HG02943 (cell line): ENCODE measurements around the gene RBM23.
A peak's percentile ranks its signal among the peaks of the same experiment; 100 is the strongest.

Experiments used
- ATAC-seq: cut with Tn5 transposase; IDR thresholded peaks from one replicate; pipeline ENCODE4 v1.9.1; 2021; ENCODE audit warnings: mild to moderate bottlenecking, low read depth, moderate library complexity; ENCODE audit not compliant: unreplicated experiment

Gene RBM23

DNA sequence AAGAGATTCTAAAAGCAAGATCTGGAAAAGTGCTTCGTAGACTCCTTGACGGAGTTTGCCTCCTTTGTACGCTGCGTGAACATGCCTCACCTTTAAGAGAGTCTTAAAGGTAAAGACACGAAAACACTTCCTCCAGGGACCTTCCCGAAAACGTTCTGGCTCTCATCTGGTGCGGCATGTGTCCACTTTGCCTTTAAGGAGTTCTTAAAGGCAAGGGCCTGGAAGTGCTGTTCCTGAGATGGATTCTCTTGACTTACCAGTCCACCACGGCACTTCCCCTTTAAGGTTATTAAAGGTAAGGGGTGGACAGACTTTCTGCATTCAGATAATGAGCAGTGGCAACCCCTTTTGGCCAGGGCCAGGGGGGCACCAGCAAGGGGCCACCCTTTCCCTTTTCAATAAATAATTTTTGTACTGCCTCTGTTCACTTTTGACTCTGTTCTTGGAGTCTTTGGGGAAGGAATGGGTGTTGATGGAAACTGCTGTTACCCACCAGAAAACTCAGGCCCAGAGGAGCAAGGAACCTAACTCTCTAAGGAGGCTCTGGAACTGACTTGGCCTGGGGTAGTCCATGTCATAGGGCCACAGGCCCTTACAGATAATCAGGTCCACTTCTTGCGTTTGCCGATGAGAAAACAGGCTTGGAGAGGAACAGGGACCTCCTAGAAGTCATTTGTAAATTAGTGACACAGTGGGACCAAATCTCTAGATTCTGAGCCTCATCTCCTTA lies 31.5 kb downstream of the RBM23 start:
- peak; percentile 39 for ATAC-seq

DNA sequence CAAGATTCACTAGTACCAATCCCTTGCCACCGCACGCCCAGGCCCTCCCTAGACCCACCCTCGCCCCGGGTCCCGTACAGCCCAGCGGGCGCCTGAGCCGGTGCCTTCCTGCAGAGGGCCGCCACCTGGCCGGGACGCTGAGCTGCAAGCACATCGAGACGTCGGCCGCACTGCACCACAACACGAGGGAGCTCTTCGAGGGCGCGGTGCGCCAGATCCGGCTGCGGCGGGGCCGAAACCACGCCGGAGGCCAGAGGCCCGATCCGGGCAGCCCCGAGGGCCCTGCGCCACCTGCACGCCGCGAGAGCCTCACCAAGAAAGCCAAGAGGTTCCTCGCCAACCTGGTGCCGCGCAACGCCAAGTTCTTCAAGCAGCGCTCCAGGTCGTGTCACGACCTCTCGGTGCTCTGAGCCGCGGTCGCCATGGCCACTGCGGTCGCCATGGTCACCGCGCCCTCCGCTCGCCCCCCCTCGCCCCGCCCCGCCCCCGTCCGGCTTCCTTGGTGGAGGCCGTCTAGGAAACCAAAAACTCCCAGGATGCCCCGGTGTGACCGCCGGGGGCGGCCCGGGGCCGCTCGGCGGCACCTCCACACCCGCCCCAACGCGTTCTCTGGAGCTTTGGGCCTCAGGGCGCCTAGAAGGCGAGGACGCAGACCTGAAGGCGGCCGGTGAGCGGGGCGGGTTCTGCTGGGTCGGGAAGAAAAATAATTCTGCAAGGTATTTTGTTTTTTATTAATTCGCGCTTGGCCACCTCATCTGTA lies 32.3 kb downstream of the RBM23 start:
- ATAC-seq = peak; percentile 52

DNA sequence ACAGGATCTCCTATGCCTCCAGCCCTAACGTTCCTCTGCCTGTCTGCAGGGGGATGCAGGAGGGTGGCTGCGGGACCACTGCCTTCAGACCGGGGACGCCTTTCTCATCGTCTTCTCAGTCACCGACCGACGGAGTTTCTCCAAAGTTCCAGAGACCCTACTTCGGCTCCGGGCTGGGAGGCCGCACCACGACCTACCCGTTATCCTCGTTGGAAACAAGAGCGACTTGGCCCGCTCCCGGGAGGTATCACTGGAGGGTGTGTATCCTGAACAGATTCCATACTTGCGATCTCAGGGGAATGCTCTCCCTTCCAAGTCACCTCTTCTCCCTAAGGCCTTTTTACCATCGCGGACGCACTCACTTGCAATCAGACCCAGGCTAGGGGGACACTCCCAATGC lies 33.0 kb downstream of the RBM23 start:
- no peak for ATAC-seq

DNA sequence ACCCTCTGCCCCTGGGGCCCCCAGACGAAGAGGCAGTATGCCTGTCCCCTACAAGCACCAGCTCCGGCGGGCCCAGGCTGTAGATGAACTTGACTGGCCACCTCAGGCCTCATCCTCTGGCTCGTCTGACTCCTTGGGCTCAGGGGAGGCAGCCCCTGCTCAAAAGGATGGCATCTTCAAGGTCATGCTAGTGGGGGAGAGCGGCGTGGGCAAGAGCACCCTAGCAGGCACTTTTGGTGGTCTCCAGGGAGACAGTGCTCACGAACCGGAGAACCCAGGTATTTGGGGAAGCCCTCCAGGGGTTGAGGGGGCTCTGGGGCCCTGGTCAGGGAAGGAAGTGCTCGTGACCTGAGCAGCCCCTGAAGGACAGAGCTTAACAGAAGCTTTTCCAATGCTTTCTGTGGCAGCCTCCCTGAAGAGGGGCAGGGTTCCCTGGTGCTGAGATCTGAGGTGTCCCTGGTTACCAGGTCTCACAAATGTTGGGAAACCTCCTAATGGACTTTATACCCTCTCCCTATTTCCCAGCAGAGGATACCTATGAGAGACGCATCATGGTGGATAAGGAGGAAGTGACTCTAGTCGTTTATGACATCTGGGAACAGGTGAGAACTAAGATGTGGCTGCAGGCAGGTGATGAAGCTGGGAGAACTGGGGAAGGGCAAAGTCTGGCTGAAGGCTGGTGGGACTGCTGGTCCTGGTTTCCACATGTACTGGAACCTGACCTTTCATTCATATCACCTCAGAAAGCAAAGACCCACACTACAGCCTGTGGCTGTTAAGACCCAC lies 34.0 kb downstream of the RBM23 start:
- ATAC-seq = no peak

DNA sequence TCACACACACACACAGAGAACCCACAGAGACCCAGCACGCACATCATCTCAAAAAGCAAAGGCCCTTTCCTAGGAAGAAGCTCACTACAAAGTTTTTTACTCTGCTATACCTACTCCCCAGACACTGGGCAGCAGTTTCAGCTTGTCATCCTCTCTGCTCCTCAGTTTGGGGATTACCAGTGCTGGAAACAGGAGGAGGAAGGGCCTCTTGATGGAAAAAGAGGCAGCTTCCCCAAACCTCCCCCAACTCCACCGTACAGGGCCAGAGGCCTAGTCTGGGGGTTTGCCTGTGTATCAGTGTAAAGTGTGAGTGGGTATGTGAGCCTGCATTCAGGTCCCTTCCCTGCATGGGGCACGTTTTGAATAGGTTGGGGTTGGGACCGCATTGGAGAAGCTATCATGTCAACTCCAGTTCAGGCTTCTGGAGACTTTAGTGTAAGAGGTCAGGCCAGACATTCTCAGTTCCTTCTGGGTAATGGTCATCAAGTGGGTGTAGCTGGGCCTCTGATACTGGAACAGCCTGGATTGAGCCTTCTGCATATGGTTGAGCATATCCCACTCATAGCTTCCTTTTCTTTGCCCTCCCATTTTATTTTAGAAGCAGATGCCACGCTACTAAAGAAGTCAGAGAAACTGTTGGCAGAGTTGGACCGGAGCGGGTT lies 34.7 kb downstream of the RBM23 start:
- no peak for ATAC-seq

DNA sequence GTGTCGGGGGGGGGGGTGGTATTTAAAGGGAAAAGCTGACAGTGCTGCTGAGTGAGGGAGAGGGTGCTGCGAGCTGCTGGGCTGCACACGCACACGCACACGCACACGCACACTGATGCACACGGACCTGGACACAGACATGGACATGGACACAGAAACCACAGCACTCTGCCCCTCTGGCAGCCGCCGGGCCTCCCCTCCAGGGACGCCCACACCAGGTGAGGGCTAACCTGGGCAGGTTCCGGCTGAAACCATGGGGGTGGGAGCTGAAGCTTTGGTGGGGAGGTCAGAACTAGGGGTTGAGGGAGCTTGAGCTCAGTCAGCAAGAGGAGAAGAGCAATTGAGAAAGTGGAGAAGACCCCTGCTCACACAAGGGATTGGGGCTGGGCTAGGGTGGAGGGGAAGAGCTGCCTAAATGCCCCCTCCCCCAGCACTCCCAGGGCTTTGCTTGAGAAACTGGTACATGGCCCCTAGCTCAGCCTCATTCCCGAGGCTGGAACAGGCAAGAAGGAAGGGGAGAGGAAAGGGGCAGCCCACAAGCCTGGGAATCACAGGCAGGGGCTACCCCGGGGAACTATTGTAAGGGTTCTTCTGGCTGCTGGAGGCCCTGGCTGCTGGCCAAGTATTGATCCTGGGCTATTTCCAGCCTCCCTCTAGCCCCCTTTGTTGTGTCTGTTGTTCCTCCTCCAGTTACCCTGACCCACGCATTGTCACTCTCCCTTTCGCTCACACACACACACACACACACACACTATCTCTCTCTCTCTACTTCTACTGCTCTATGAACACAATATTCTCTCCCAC lies 35.6 kb downstream of the RBM23 start, which contains the start of gene REM2:
REM2 (plus strand) TSS at position 50 of the 804 bp plus-strand sequence; CDS start at position 116, 66 bp downstream.
- ATAC-seq = no peak

DNA sequence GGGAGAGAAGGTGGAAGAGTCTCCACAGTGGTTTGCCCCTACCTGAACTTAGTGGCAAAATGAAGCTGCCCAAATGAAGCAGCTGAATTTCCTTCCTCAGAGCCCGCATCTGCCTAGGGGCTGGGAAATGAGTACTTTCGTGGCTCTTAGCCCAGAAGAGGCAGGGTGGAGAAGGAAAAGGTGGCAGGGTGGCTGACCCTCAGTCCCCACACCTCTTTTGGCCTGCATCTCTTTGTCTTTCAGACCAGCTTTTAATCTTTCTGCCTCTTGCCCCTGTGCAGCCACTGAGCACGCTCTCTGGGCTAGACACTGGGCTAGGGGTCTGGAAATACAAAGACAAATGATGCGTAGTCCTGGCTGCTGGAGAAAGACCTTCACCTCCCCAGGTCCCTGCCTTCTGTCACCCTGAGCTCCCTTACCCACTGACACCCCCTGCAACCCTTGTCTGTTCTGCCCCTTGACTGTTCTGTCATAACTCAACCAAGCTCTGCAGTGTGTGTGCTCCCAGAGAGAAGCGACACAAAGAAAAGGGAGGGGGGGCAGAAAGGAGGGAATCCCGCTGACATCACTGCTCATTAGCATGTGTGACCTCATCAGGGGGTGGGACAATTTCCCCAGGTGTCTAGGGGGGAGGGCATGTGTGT lies 36.3 kb downstream of the RBM23 start:
- ATAC-seq = no peak

DNA sequence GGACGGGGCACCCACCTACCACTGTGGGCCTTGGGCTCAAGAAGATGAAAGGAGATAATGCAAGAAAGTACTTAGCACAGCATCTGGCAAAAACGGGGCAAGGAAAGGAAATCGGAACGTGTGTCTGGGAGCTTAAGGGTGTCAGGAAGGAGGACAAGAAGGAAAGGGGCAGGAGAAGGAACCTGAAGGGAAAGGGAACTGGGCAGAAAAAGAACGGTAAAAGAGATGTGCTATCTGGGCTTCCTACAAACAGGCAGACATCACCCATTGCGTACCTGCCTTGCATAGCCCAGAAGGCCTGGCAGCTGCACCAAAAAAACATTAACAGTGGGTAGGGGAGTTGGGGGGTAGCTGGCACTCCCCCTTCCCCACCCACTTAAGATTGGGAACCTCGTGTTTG lies 36.9 kb downstream of the RBM23 start:
- no peak for ATAC-seq

DNA sequence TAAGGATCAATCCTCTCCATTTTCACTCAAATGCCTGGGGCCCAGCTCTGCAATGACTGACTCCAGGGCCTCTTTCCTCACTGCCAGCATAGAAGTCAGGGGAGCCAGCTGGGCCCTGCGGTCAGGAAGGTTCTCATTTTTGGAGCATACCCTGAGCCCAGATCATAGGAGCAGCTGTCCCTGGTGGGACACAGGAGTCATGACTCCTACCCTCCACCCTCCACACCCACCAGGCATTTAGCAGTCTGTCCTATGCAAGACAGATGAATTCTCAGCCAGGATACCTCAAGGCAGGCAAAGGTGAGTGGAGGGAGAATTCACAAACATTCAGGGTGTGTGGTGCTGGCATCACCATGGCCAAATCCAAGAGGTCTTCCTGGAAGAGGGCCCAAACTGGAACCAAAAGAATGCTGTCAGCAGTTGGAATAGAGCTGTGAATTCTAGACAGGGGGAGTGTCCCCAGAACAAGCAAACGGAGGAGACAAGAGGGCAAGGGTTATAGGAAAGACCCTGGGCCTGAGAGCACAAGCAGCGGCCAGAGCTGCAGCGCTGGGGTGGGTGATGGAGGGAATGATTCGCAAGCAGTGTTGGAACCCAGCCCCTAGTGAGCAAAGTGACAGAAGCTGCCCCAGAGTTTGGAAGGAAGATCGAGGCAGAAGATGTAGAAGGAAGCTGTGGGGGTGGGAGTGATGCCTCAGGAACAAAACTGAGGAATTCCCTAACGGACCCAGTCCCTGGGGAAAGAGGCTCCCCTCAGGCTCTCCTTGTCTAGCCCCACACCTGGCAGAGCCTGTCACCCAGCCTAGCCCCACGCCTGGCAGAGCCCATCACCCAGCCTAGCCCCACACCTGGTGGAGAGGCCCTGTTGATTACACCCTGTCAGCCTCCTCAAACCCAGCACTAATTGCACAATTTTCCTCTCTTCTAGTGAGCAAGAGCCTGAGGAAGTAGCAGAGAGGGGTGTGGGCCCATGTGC lies 40.4 kb downstream of the RBM23 start:
- ATAC-seq = no peak

DNA sequence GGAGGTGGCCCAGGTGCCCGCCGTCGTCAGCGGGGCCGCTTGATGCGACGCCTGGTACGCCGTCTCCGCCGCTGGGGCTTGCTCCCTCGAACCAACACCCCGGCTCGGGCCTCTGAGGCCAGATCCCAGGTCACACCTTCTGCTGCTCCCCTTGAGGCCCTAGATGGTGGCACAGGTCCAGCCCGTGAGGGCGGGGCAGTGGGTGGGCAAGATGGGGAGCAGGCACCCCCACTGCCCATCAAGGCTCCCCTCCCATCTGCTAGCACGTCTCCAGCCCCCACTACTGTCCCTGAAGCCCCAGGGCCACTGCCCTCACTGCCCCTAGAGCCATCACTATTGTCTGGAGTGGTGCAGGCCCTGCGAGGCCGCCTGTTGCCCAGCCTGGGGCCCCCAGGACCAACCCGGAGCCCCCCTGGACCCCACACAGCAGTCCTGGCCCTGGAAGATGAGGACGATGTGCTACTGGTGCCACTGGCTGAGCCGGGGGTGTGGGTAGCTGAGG lies 41.9 kb downstream of the RBM23 start:
- no peak for ATAC-seq

DNA sequence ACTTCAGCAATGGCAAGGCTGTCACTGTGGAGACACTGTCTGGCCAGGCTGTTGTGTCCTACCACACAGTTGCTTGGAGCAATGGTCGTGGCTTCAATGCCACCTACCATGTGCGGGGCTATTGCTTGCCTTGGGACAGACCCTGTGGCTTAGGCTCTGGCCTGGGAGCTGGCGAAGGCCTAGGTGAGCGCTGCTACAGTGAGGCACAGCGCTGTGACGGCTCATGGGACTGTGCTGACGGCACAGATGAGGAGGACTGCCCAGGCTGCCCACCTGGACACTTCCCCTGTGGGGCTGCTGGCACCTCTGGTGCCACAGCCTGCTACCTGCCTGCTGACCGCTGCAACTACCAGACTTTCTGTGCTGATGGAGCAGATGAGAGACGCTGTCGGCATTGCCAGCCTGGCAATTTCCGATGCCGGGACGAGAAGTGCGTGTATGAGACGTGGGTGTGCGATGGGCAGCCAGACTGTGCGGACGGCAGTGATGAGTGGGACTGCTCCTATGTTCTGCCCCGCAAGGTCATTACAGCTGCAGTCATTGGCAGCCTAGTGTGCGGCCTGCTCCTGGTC lies 43.1 kb downstream of the RBM23 start:
- no peak for ATAC-seq

DNA sequence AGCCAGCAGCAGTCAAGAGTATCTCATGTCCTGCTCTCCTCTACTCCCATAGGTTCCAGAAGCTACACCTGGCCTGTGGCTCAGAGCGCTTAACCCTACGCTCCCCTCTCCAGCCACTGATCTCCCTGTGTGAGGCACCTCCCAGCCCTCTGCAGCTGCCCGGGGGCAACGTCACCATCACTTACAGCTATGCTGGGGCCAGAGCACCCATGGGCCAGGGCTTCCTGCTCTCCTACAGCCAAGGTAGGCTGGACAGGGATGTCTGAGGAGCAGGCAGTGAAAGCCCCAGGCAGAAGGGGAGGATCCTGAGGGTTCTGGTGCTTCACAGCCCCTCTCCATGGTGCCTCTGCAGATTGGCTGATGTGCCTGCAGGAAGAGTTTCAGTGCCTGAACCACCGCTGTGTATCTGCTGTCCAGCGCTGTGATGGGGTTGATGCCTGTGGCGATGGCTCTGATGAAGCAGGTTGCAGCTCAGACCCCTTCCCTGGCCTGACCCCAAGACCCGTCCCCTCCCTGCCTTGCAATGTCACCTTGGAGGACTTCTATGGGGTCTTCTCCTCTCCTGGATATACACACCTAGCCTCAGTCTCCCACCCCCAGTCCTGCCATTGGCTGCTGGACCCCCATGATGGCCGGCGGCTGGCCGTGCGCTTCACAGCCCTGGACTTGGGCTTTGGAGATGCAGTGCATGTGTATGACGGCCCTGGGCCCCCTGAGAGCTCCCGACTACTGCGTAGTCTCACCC lies 43.8 kb downstream of the RBM23 start:
- no peak for ATAC-seq

DNA sequence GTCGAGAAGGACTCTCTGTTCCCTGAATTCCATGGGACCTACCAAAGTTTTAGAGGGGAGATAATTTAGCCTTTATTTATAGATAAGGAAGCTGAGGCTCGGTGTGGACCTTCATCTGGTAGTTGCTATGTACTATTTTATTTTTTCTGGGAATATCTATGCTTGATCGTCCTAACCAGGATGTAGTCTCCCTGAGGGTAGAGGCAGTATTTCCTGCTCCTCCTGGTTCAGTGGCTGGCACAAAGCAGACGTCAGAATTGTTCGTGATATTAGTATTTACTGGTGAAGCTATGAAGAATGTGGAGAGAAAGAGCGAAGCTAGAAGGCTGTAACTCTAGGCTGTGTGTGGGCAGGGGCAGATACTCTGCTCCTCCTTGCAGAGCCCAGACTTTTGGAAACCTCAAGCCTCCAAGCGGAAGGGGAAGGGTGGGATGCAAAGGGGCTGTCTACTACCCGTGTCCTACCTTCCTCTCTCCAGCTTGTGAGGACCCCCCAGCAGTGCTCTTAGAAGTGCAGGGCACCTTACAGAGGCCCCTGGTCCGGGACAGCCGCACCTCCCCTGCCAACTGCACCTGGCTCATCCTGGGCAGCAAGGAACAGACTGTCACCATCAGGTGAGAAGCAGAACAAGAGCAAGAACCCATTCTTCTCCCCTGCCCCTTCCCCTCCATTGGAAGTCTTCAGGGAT lies 46.0 kb downstream of the RBM23 start:
- no peak for ATAC-seq

DNA sequence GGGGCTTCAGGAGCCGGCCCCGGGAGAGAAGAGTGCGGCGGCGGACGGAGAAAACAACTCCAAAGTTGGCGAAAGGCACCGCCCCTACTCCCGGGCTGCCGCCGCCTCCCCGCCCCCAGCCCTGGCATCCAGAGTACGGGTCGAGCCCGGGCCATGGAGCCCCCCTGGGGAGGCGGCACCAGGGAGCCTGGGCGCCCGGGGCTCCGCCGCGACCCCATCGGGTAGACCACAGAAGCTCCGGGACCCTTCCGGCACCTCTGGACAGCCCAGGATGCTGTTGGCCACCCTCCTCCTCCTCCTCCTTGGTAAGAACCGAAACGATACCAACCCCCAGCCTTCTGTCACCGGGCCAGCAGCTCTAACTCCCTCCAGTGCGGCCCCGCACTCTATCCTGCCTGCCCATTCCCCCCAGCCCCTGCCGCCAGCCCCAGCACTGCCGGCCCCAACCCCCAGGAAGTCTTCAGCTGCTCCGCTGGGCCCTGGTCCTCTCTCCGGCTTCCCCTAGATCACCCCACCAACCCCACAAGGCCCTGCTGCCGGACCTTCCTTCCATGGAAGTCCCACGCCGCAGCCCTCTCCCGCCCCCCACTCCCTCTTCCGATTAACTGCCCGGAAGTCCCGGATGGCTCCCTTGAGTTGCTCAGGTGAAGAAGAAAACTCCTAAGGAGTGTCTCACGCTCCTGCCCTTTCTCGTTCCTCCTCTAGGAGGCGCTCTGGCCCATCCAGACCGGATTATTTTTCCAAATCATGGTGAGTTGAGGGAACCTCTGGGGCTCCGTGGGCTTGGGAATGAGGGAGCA lies 46.7 kb downstream of the RBM23 start:
- ATAC-seq = peak; percentile 5

DNA sequence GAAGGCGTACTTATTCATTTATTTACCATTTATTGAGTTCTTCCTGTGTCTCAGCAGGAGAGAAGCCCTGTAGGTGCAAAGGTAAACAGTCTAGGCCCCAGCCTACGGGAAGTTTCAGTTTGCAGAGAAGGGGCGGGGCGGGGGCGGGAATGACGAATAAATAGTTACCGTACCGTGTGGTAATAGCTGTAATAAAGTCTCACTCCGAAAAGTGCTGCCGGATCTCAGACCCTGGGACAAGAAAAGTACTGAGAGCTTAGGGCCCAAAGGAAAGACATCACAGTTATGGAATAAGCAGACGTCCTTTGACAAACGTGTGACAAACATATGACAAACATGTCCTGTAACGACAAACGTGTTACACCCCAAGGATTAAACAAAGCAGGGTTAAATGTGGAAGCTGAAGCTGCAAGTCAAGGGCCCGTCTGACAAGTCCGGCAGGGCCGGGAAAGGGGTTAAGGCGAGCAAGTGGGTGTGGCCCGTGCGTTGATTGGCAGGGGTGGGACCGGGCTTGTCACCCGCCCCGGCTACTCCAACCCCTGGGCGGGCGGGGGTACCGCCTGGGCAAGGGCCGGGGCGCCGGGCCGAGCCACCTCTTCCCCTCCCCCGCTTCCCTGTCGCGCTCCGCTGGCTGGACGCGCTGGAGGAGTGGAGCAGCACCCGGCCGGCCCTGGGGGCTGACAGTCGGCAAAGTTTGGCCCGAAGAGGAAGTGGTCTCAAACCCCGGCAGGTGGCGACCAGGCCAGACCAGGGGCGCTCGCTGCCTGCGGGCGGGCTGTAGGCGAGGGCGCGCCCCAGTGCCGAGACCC lies 47.5 kb downstream of the RBM23 start, which contains the start of gene LRP10:
LRP10 (plus strand) TSS at position 517 of the 809 bp plus-strand sequence. CDS start 564 bp downstream, outside the sequence.
- peak; percentile 87 for ATAC-seq
